ENCODE results near the gene LPCAT3. TPM values are rescaled to one million over a fixed set of nuclear protein-coding genes. Genes with fewer than 3 reads are reported as not detected.
A peak's percentile ranks its signal among the peaks of the same experiment; 100 is the strongest.

The LPCAT3 gene
- total RNA-seq, 1 donor from 2014 or later, result 7.9 TPM

GRCh38 chr12:6937481-6938352, 80.6 kb downstream of the LPCAT3 start:
- Histone ChIP-seq H3K36me3 (ENCODE audit: control insufficient read depth, insufficient read depth, low read length) (peaks cover 15% of the 10 kb centered on the region), H3K27me3 (ENCODE audit: control insufficient read depth, insufficient read depth, low read length) (no peaks in the 10 kb centered on the region), H3K4me3 (ENCODE audit: low read depth, low read length) (peak overlapping the region; percentile 43)
- TF ChIP-seq CTCF (IDR thresholded peaks at IDR 0.05; ENCODE audit: insufficient read depth, low read length, severe bottlenecking), result peak; percentile 94
- DNase-seq (ENCODE audit: low read depth) (peak; percentile 86), FAIRE-seq (peak; percentile 62)

GRCh38 chr12:6936636-6937480, 81.4 kb downstream of the LPCAT3 start:
- H3K27me3 ChIP-seq (ENCODE audit: control insufficient read depth, insufficient read depth, low read length), result no peaks in the 10 kb centered on the region
- peak overlapping the region; percentile 43 for H3K4me3 ChIP-seq (ENCODE audit: low read depth, low read length)
- DNase-seq (ENCODE audit: low read depth) (no peak), FAIRE-seq (no peak)
- H3K36me3 ChIP-seq (ENCODE audit: control insufficient read depth, insufficient read depth, low read length), result peaks cover 15% of the 10 kb centered on the region
- no peak for TF ChIP-seq CTCF (IDR thresholded peaks at IDR 0.05; ENCODE audit: insufficient read depth, low read length, severe bottlenecking)

- peaks cover 13% of the 10 kb centered on the region for H3K36me3 ChIP-seq (ENCODE audit: control insufficient read depth, insufficient read depth, low read length)
- FAIRE-seq (no peak), DNase-seq (ENCODE audit: low read depth) (no peak)
- no peak for TF ChIP-seq CTCF (IDR thresholded peaks at IDR 0.05; ENCODE audit: insufficient read depth, low read length, severe bottlenecking)
- H3K4me3 ChIP-seq (ENCODE audit: low read depth, low read length), result no peak overlapping the region
- no peaks in the 10 kb centered on the region for H3K27me3 ChIP-seq (ENCODE audit: control insufficient read depth, insufficient read depth, low read length)
Observed at GRCh38 chr12:6936194-6936635, 82.1 kb downstream of the LPCAT3 start.

- no peak for DNase-seq (ENCODE audit: low read depth)
- no peaks in the 10 kb centered on the region for H3K27me3 ChIP-seq (ENCODE audit: control insufficient read depth, insufficient read depth, low read length)
- peaks cover 9% of the 10 kb centered on the region for H3K36me3 ChIP-seq (ENCODE audit: control insufficient read depth, insufficient read depth, low read length)
- TF ChIP-seq CTCF (IDR thresholded peaks at IDR 0.05; ENCODE audit: insufficient read depth, low read length, severe bottlenecking), result no peak
- H3K4me3 ChIP-seq (ENCODE audit: low read depth, low read length), result no peak overlapping the region
- no peak for FAIRE-seq
Observed at GRCh38 chr12:6935371-6936193, 82.7 kb downstream of the LPCAT3 start.

- Histone ChIP-seq H3K27me3 (ENCODE audit: control insufficient read depth, insufficient read depth, low read length) (no peaks in the 10 kb centered on the region), H3K36me3 (ENCODE audit: control insufficient read depth, insufficient read depth, low read length) (peaks cover 7% of the 10 kb centered on the region), H3K4me3 (ENCODE audit: low read depth, low read length) (no peak overlapping the region)
- no peak for TF ChIP-seq CTCF (IDR thresholded peaks at IDR 0.05; ENCODE audit: insufficient read depth, low read length, severe bottlenecking)
- DNase-seq (ENCODE audit: low read depth) (no peak), FAIRE-seq (no peak)
Observed at GRCh38 chr12:6934110-6934509, 84.2 kb downstream of the LPCAT3 start.
